Right atrium auricular region (tissue), 2 donors: ENCODE results near the gene OR8B8. TPM values are rescaled to one million over a fixed set of nuclear protein-coding genes. Genes with fewer than 3 reads are reported as not detected.

Experiments
- DNase-seq: peaks from one replicate; pipeline ENCODE4 v3.0.0-alpha.2; 2019; ENCODE audit warnings: low spot score
- H3K27ac ChIP-seq, 2 donors: fragments of 200-600 bp; sonication (generic); 1 replicate in 1 of 2; 2 replicates in 1 of 2; pipeline ENCODE4 v1.5.1; 2016 to 2019
- H3K27me3 ChIP-seq, 2 donors: fragments of 200-600 bp; sonication (generic); one replicate each; pipeline versions ENCODE4 v1.5.1 to v1.6.0; 2017 to 2019
- H3K36me3 ChIP-seq: fragments of 200-600 bp; sonication (generic); one replicate; pipeline ENCODE4 v1.5.1; 2016
- H3K4me1 ChIP-seq, 2 donors: fragments of 200-600 bp; sonication (generic); one replicate each; pipeline versions ENCODE4 v1.5.1 to v1.6.0; 2017 to 2019
- H3K4me3 ChIP-seq, 2 donors: fragments of 200-600 bp; sonication (generic); 1 replicate in 1 of 2; 2 replicates in 1 of 2; pipeline ENCODE4 v1.5.1; 2017 to 2019; ENCODE audit warnings: mild to moderate bottlenecking in 1 of 2, moderate library complexity in 1 of 2
- H3K9me3 ChIP-seq, 2 donors: fragments of 200-600 bp; sonication (generic); one replicate each; pipeline ENCODE4 v1.5.1; 2019
- total RNA-seq, 2 donors: library from RNA; depleted of rRNA; stranded (reverse); fragments of >200 nt; gene quantifications; one replicate each; pipeline ENCODE4 v1.1.0, GENCODE V29; 2016
- TF ChIP-seq, protein P1 (sequence below), 2 donors: fragments of 200-600 bp; sonication (generic); IDR thresholded peaks; one replicate each; pipeline ENCODE4 v1.5.1; 2019; ENCODE audit warnings: antibody characterized with exemption in 2 of 2

The OR8B8 gene
- total RNA-seq, 2 donors from 2014 or later: not detected

DNA sequence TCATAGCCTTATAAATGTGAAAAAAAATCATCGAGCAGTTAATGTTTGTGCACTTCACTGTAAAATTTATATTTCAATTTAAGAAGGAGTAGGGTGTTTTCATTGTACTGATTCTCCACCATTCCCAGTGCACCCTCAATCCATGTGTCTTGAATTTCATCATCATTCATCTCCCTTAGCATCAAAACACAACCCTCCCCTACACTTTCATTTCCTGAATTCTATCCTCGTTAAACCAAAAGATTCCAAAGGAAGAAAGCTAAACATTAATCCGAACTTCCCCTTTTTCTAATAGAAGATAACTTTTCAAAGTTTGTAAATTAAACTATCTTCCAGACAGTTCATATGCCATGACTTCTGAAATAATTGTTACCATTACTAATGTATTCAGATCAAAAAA, 34.1 kb upstream of the OR8B8 start:
- Histone ChIP-seq H3K36me3 (no peaks in the 10 kb centered on the region), H3K4me3 (no peak overlapping the region), H3K9me3 (no peaks in the 10 kb centered on the region), H3K27me3 (no peaks in the 10 kb centered on the region), H3K27ac (no peak overlapping the region), H3K4me1 (peaks cover 0 to 12% of the 10 kb centered on the region in 2 donors)
- TF ChIP-seq, protein P1, sequence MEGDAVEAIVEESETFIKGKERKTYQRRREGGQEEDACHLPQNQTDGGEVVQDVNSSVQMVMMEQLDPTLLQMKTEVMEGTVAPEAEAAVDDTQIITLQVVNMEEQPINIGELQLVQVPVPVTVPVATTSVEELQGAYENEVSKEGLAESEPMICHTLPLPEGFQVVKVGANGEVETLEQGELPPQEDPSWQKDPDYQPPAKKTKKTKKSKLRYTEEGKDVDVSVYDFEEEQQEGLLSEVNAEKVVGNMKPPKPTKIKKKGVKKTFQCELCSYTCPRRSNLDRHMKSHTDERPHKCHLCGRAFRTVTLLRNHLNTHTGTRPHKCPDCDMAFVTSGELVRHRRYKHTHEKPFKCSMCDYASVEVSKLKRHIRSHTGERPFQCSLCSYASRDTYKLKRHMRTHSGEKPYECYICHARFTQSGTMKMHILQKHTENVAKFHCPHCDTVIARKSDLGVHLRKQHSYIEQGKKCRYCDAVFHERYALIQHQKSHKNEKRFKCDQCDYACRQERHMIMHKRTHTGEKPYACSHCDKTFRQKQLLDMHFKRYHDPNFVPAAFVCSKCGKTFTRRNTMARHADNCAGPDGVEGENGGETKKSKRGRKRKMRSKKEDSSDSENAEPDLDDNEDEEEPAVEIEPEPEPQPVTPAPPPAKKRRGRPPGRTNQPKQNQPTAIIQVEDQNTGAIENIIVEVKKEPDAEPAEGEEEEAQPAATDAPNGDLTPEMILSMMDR (IDR thresholded peaks at IDR 0.05): no peak
- DNase-seq: no peak

DNA sequence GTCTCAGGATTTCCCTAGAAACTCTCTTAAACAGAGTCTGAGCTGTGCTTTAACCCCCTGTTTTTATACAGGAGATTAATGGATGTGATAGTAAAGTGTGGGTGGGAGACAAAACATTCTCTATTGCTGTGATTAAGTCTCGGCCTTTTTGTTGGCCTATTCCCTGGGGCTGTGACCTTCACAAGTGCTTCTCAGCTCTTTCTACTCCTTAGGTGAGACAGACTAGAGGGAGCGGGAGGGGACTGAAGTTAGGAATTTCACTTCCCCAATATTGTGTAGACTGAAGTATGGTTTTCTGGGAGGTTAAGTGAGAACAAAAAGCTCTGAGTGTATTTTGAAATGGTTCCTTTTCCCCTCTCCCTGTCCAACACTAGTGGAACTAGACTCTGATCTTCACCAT, 29.8 kb upstream of the OR8B8 start:
- no peak for DNase-seq
- no peak overlapping the region for H3K4me3 ChIP-seq
- H3K27ac ChIP-seq: no peak overlapping the region
- peaks cover 0 to 4% of the 10 kb centered on the region in 2 donors for H3K4me1 ChIP-seq
- no peaks in the 10 kb centered on the region for H3K9me3 ChIP-seq
- TF ChIP-seq, protein P1 (IDR thresholded peaks at IDR 0.05): no peak
- no peaks in the 10 kb centered on the region for H3K36me3 ChIP-seq
- H3K27me3 ChIP-seq: no peaks in the 10 kb centered on the region

DNA sequence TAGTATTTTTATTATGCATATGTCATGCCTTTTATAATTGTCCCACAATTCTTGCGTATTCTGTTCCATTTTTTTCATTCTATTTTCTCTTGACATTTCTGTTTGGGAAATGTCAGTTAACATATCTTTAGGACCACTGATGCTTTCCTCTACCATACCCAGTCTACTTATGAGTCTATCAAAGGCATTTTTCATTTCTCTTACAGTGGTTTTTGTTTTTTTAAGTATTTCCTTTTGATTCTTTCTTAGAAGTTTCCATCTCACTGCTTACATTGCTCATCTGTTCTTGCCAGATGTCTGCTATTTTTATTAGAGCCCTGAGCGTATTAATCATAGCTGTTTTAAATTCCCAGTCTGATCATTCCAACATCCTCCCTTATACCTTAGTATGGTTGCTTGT, 29.3 kb upstream of the OR8B8 start:
- H3K36me3 ChIP-seq: no peaks in the 10 kb centered on the region
- peaks cover 0 to 4% of the 10 kb centered on the region in 2 donors for H3K4me1 ChIP-seq
- H3K9me3 ChIP-seq: no peaks in the 10 kb centered on the region
- TF ChIP-seq, protein P1 (IDR thresholded peaks at IDR 0.05): no peak
- no peaks in the 10 kb centered on the region for H3K27me3 ChIP-seq
- no peak for DNase-seq
- H3K4me3 ChIP-seq: no peak overlapping the region
- H3K27ac ChIP-seq: no peak overlapping the region

DNA sequence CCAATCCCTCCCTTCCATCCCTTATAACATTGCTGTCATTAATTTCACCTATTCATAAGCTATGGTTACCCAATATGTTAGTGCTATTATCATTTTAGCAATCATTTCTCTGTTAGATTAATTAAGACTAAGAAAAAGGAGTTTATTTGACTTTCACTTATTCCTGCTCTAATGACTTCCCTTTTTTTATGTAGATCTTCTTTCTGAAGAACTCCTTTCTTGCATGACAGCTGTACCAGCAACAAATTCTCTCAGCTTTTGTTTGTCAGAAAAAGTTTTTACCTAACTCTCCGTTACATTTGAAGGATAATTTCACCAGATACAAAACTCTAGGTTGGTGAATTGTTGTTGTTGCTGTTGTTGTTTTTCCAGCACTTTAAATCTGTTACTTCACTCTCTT, 28.6 kb upstream of the OR8B8 start:
- H3K4me3 ChIP-seq: no peak overlapping the region
- TF ChIP-seq, protein P1 (IDR thresholded peaks at IDR 0.05): no peak
- H3K27ac ChIP-seq: no peak overlapping the region

DNA sequence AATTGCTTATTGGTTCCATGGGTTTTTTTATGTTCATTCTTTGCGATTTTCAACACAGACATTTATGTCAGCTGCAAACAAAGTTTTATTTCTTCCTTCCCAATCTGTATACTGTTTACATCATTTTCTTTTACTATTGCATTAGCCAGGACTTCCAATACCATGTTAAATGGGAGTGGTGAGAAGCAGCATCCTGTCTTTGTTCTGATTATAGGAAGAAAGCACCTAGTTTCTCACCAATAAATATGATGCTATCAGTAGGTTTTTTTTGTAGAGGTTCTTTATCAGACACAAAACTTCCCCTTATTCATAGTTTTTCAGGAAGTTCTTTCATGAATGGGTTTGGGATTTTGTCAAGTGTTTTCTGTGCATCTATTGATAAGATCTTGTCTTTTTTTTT, 28.0 kb upstream of the OR8B8 start:
- no peak overlapping the region for H3K27ac ChIP-seq
- no peaks in the 10 kb centered on the region for H3K36me3 ChIP-seq
- H3K9me3 ChIP-seq: no peaks in the 10 kb centered on the region
- no peak for DNase-seq
- TF ChIP-seq, protein P1 (IDR thresholded peaks at IDR 0.05): no peak
- no peak overlapping the region for H3K4me3 ChIP-seq
- peaks cover 0 to 4% of the 10 kb centered on the region in 2 donors for H3K4me1 ChIP-seq
- H3K27me3 ChIP-seq: no peaks in the 10 kb centered on the region

More for the DNA sequence above, 28.6 kb upstream of the OR8B8 start:
- peaks cover 0 to 4% of the 10 kb centered on the region in 2 donors for H3K4me1 ChIP-seq
- no peaks in the 10 kb centered on the region for H3K9me3 ChIP-seq
- no peaks in the 10 kb centered on the region for H3K27me3 ChIP-seq
- H3K36me3 ChIP-seq: no peaks in the 10 kb centered on the region
- no peak for DNase-seq

DNA sequence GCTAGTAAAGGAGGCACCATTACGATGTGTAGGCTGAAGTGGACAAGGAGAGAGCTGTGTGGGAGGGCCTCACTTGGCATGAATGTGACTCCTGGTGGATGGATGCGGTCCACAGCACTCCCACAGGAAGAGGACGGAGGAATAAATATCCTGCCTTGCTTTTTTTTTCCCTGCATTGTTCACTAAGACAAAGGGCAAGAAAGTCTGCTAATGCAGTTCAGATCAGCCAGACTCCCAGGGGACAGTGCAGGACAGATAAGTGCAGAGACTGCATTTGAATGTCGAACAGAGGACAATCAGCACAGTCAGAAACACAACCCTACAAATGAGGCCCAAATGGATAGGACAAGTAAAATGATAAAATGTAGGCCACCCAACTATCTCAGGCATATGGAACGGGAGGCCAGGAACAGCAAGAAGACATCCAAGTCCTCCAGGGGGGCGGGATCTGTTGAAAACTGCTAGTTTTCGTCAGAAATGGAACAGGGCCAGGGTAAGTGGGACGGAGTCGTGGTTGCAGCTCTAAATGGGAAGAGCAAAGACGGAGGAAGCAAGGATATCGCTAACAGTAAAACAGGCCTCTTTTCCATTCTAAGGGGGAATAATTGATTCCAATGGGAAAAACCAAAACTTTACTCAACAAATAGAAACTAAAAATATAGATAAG, 25.2 kb upstream of the OR8B8 start:
- H3K4me3 ChIP-seq: no peak overlapping the region
- H3K4me1 ChIP-seq: peaks cover 0 to 4% of the 10 kb centered on the region in 2 donors
- DNase-seq: no peak
- no peaks in the 10 kb centered on the region for H3K36me3 ChIP-seq
- no peaks in the 10 kb centered on the region for H3K27me3 ChIP-seq
- H3K9me3 ChIP-seq: no peaks in the 10 kb centered on the region
- TF ChIP-seq, protein P1 (IDR thresholded peaks at IDR 0.05): no peak
- no peak overlapping the region for H3K27ac ChIP-seq
